WI38 (cell line): ENCODE measurements around the gene DNAJC17.

ENCODE experiments used
- H3K4me3 ChIP-seq: 2 replicates; pipeline ENCODE4 v1.5.1; 2011; ENCODE audit warnings: low read depth, mild to moderate bottlenecking, control low read depth, low read length
- TF ChIP-seq, protein P1 (sequence below): IDR thresholded peaks from 2 replicates; pipeline ENCODE4 v1.5.1; 2012; ENCODE audit warnings: low read depth, mild to moderate bottlenecking, control low read depth, low read length

DNAJC17 gene

DNA sequence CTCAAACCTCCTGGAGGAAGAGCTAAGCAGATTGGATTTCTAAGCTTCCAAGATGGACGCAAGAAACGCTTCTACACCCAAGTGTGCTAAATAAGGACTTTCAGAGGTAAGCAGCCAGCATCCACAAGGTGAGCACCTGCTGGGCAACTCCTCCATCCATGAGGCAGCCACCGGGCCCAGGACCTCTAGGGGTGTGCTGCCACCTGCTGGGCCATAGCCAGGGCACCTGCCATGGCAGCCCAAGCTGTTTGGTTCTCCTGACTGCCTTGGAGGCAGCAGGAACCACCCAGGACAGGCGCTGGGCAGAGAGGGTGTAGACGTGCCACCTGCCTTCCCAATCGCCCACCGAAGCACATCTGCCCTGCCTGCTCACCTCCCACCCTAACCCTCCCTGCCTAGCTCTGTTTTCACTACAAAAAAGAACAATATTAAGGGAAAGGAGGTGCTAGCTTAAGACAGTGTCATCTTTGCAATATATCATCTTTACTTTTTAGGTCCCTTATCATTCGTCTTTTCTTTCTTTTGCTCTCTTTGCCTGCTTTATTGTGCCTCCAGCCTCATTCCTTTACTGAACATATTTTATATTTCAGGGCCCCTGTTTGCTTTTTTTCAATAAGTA is 24.6 kb downstream of the DNAJC17 start:
- TF ChIP-seq, protein P1, sequence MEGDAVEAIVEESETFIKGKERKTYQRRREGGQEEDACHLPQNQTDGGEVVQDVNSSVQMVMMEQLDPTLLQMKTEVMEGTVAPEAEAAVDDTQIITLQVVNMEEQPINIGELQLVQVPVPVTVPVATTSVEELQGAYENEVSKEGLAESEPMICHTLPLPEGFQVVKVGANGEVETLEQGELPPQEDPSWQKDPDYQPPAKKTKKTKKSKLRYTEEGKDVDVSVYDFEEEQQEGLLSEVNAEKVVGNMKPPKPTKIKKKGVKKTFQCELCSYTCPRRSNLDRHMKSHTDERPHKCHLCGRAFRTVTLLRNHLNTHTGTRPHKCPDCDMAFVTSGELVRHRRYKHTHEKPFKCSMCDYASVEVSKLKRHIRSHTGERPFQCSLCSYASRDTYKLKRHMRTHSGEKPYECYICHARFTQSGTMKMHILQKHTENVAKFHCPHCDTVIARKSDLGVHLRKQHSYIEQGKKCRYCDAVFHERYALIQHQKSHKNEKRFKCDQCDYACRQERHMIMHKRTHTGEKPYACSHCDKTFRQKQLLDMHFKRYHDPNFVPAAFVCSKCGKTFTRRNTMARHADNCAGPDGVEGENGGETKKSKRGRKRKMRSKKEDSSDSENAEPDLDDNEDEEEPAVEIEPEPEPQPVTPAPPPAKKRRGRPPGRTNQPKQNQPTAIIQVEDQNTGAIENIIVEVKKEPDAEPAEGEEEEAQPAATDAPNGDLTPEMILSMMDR, result no peak
- no peak overlapping the region for H3K4me3 ChIP-seq

DNA sequence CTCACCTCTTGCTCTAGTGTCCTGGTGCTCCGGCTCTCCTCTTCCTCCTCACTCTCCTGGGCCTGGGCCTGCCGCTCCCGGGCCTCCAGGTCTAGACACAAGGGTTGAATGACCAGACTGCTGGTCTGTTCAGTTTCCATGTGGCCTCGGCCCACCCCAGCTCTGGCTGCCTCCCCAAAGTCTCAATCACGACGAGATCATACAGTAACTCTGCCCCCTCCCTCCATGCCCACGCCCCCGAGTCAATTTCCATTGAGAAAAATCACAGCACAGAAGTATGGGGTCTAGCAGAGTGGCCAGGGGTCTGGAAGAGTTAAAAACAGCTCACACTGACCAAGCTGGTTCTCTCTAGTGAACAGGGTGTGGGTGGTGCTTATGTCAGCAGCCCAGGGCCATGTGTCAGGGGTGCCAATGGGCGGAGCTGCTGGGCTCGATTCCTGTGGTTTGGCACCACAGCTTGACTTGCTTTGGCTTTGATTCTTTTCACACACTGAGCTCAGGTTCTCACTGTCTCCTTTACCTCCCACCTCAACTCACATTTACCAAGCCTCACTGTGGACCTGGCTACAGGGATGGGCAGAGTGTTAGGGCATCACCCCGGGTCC is 30.6 kb downstream of the DNAJC17 start:
- TF ChIP-seq, protein P1, result no peak
- no peak overlapping the region for H3K4me3 ChIP-seq

DNA sequence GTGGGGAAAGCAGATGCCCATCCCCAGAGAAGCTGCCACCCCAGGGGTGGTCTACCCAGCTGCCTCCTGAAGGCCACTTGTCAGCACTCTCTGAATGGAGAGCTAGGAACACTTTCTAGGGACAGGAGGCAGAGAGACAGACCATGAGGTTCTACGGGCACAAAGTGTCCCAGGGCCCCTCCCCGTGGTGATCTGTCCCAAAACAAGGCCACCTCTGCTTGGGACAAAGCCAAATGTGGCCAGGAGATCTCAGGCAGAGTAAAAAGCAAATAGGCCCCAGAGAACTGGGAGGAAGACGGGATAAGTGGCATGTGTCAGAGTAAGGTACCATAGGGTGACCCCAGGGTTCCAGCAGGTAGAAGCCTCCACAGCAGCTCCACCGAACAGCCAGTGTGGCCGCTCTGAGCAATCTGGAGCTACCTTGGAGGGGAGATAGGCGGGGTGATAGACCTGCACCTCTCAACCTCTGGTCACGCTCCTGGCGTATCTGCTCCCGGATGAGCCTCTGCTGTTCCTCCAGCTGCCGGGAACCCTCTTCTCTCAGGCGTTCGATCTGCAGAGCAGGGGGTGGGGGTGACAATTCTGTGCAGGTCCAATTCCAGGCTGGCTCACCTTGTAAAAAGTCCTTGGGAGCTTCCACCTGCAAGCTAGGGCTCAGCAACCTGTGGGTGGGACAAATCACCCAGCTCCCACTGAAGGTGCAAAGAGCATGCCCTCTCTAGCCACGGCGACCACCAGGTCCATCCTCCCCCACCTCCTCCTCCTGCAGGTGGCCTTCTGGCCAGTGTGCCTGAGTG is 31.3 kb downstream of the DNAJC17 start:
- H3K4me3 ChIP-seq, result no peak overlapping the region
- TF ChIP-seq, protein P1, result no peak

DNA sequence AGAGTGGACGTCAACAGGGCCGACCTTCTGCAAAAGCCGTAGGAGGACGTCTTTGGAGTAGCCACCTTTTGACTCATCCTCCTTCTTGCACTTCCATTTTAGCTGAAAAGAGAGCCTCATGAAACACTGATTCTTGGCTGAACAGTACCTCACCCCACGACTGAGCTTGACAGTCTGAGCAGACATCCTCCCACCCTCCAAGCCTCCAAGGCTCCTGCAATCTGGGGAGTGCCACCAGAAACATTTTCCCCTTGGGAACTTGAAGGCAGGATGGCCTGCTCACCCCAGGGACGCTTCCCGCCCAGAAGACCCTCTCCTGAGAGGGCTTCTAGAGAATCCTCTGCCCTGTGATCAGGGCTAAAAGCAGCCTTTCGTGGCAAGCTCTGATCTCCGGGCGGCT is 32.3 kb downstream of the DNAJC17 start:
- H3K4me3 ChIP-seq, result no peak overlapping the region
- TF ChIP-seq, protein P1, result no peak

DNA sequence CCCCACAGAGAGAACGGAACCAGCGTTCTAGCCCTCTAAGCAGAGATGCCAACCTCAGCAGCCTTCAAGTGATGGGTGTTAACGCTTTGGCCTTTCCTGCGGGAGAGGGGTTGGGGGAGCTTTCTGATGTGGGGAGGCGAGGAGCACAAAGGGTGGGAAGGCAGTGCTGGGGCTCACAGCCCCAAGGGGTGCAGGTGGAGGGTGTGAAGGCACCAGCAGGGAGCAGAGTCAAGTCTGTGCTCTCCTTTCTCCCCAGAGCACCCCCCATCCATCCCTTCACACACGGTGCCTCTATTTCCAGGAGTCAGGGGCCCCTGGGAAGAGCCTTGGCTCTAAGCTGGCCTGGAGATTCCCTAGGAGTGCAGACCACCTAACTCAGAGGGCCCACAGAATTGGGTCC is 33.4 kb downstream of the DNAJC17 start:
- H3K4me3 ChIP-seq, result no peak overlapping the region
- TF ChIP-seq, protein P1, result no peak

DNA sequence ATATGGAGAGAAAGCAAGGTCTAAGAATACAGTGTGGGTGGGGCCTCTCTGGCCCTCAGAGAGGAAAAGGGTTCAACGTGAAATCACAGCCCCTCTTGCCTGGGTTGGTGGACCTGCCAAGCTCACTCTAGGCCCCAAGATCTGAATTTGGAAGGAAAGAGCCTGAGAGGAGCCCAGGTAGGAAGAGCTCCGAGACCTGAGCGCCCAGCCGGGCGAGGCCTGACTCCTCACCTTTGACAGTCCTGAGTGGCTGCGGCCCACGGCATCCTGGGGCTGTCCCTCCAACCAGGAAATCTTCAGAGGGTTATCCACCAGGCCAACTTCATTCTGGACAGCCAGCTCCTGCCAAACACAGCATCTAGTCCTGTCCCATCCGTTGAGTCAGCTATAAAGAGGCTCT is 33.8 kb downstream of the DNAJC17 start:
- TF ChIP-seq, protein P1, result no peak
- no peak overlapping the region for H3K4me3 ChIP-seq

DNA sequence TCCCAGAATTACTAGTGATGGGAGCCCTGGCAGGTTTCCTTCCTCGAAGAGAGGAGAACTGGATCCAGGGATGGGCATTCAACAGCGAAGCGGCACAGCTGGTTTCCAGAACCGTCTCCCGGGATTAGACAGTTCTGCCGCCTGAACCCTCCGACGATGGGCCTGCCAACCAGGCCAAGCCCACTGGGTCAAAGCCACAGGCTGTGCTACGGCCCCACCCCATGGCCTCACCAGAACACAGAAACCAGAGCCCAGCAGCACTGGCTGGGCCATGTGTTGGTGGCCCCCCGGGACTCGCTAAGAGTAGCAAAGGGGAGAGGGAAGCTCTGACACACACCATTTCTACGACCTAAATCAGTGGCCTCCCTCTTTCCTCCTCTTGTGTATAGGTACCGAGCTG is 35.3 kb downstream of the DNAJC17 start:
- TF ChIP-seq, protein P1, result no peak
- H3K4me3 ChIP-seq, result no peak overlapping the region
